ENCODE results near the gene AKAP6.

AKAP6 gene

DNA sequence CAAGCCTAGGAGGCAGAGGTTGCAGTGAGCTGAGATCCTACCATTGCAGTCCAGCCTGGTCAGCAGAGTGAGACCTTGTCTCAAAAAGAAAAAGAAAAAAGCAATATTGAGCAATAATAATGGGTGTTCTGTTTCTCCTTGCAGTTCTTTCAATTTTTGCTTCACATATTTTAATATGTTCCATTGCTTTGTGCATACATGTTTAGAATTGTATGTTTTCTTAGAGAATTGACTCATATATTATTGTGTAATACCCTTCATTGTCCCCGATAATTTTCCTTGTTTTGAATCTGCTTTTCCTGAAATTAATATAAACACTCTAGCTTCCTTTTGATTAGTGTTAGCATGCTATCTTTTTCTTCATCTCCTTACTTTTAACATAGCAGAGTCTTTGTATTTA, 471.2 kb downstream of the AKAP6 start:
- DNase-seq = no peak

GRCh38 chr14:32802295-32802694, 473.2 kb downstream of the AKAP6 start:
- DNase-seq = no peak

GRCh38 chr14:32805979-32806378, 476.9 kb downstream of the AKAP6 start:
- DNase-seq = no peak

DNA sequence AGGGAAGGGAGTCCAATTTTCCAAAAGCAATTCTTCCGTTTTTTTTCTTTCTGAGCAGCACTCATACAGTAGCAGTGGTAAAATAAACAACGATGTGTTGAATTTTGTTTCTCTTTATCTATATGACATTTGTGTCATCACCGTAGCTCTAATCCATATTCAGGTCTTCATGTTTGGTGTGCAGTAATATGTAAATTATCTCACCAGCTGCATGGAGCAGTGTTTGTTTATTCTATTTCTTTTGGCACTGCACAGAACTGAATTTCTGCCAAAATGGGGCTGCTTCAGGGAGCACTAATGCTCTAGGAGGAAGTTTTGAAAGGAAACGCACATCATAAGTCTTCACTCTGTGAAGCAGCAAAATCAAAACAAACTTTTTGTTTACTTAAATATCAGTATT, 479.5 kb downstream of the AKAP6 start:
- no peak for DNase-seq

DNA sequence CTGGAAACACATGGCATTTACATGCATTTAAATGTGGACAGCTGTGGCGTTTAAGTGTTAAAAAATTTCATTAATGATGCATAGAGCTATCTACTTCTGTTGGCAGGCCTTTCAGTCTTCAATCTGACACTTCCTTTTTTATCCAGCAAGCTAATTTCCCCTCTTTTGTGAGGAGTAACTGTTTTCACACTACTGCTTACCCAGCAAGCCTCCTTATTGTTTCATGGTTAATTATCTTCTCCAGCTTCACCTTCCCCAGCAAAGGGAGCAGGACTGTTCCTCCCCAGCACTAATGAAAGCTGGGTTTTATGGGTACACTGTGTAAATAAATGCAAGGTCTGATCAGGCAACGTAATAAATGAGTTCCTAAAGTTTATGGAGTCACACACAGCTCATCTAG, 480.2 kb downstream of the AKAP6 start:
- no peak for DNase-seq

DNA sequence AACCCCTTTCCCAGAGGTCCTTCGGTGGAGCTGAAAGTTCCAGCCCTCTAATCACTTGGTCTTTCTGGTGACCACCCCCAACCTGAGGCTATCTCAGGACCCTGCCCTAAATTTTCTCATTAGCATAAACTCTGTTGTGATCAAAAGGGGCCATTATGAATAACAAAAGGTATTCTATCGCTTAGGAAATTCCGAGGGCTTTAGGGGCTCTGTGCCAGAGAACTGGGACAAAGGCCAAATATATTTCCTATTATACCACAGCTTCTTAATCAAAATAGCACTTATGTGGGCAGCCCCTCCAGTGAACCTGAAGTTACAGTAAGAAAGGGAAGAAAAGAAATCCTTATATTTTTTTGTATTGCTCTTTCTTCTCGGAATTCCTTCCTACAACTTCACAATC, 484.3 kb downstream of the AKAP6 start:
- no peak for DNase-seq

- no peak for DNase-seq
Observed at GRCh38 chr14:32814721-32815120, 485.6 kb downstream of the AKAP6 start.

DNA sequence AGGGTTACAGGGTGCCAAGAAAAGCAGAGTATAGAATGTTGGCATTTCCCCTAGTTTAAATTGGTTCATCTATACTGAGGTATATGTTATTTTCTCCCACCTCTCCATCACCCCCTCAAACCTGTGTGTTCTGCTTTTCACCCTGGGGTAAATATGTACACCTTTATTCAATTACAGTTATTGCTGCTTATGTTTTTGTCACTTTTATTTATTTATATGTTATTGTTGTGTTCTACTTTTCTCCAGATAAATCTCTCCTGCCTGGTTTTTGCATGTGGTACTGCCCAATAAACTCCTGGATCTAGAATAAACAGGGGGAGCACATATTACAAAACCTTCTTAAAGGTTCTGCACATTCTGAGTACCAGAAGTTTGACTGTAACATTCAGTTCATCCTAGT, 487.5 kb downstream of the AKAP6 start:
- no peak for DNase-seq

GRCh38 chr14:32817780-32818179, 488.7 kb downstream of the AKAP6 start:
- DNase-seq = no peak

GRCh38 chr14:32818581-32818980, 489.5 kb downstream of the AKAP6 start:
- DNase-seq = no peak

DNA sequence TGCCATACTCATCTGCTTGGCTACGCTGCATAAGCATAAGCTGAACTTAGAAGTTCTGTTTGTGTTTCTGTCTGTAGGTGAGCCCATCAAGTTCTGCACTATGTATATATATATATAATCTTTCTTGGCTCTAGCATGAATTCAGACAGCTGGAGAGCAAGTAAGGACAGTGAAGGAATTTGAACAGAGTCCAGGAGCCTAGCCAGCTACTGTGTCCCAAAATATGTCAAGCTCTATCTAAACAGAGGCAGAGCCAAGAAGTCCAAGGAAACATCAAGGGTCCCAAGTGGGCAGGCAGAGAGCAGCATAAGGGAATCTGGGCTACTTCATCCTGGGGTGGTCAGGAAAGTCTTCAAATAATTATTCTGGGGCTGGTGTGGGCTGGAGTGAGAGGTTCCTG, 491.1 kb downstream of the AKAP6 start:
- no peak for DNase-seq

- no peak for DNase-seq
Observed at GRCh38 chr14:32820682-32821081, 491.6 kb downstream of the AKAP6 start.

DNA sequence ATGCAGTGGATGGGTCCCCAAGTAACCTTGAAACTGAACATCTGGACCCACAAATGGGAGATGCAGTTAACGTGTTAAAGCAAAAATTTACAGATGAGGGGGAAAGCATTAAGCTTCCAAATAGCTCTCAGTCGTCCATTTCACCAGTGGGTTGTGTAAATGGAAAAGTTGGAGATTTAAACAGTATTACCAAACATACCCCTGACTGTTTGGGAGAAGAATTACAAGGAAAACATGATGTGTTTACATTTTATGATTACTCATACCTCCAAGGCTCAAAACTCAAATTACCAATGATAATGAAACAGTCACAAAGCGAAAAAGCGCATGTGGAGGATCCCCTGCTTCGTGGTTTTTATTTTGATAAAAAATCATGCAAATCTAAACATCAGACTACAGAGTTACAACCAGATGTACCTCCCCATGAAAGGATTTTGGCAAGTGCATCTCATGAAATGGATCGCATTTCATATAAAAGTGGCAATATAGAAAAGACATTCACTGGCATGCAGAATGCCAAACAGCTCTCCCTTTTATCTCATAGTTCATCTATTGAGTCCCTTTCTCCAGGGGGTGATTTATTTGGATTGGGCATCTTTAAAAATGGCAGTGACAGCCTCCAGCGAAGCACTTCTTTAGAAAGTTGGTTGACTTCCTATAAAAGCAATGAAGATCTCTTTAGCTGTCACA, 493.0 kb downstream of the AKAP6 start:
- DNase-seq = no peak

DNA sequence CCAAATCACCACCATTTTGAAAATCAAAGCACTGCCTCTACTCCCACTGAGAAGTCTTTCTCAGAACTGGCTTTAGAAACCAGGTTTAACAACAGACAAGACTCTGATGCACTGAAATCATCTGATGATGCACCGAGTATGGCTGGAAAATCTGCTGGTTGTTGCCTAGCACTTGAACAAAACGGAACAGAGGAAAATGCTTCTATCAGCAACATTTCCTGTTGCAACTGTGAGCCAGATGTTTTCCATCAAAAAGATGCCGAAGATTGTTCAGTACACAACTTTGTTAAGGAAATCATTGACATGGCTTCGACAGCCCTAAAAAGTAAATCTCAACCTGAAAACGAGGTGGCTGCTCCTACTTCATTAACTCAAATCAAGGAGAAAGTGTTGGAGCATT, 494.6 kb downstream of the AKAP6 start:
- no peak for DNase-seq

DNA sequence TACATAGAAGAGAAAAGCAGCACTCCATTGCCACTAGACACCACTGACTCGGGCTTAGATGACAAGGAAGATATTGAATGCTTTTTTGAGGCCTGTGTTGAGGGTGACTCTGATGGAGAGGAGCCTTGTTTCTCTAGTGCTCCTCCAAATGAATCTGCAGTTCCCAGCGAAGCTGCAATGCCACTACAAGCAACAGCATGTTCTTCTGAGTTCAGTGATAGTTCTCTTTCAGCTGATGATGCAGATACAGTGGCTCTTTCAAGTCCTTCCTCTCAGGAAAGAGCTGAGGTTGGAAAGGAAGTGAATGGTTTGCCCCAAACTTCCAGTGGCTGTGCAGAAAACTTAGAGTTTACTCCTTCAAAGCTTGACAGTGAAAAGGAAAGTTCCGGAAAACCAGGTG, 495.1 kb downstream of the AKAP6 start:
- no peak for DNase-seq

DNA sequence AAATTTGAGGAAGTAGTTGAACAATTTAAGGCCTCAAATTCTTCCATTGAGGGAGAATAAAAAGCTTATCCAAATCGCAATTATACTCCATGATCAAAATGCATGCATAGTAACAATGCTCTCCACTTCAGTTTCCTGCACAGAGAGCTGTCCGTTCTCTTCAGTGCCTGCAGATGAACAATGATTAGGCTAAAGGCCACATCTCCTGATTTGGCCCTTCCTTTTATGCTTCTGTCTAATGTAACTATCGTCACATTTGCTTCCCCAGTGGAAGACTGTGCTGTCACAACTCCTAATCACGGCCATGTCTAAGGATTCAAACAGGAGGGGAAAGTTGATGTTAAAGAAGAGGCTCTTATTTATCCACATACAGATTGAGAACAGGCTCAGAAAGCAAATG, 496.0 kb downstream of the AKAP6 start:
- DNase-seq = no peak

GRCh38 chr14:32826404-32827082, 497.4 kb downstream of the AKAP6 start:
- no peak for DNase-seq

DNA sequence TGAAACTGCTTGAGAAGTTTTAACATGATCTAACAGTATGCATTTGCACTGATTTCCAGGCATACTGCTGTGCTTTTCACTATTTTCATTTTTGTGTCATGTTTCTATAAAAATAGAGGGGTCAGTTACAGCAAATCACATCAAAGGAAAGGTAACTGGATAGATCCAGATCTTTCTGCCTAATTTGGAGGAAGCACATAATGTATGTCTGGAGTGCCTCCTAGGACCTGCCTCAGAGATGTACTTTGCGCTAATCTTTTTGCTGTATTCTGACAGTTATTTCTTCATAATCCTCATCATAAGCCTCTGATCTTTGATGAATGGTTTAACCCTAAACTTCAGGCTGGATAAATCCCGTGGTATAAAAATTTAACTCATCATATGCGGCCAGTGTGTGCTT, 498.4 kb downstream of the AKAP6 start:
- DNase-seq = no peak

DNA sequence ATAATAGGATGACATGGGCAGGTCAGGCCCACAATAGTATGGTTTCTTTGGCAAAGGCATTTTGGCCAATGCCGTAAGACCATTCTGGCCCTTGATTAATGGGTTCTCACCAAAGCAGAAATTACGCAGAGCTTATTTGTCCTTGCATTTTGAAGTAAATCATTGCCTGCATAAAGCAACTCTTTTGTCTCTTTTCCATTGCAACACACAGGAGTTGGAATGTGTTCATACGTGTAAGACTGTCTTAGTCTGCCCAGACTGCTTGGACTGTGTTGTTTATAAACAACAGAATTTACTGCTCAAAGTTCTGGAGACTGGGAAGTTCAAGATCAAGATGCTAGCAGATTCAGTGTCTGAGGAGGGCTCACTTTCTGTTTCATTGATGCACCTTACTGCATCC, 506.8 kb downstream of the AKAP6 start:
- DNase-seq = no peak

GRCh38 chr14:32841698-32842097, 512.6 kb downstream of the AKAP6 start:
- DNase-seq = no peak

DNA sequence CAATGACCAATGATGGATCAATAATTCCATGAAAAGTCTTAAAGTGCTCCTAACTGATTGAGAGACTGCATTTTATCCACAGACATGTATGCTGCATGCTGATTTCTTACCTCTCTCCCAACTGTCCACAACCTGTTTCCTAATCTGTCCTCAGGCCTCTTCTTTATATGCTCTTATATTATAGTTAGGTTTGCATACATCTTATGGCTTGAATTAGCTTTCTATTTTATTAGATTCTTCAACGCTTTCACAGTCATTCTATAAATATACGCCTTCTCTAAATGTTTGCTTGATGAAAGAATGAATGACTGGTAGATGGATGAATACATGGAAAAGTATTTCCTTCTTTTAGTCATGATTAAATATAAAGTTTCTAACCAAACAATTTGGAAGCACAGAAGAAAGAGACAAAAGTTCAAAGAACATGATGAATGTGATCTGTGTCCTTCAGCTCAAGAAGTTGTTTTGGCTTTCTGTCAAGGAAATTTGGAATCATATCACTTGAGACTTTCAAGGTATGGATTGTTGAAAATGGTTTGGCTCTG, 517.8 kb downstream of the AKAP6 start:
- DNase-seq = no peak

DNA sequence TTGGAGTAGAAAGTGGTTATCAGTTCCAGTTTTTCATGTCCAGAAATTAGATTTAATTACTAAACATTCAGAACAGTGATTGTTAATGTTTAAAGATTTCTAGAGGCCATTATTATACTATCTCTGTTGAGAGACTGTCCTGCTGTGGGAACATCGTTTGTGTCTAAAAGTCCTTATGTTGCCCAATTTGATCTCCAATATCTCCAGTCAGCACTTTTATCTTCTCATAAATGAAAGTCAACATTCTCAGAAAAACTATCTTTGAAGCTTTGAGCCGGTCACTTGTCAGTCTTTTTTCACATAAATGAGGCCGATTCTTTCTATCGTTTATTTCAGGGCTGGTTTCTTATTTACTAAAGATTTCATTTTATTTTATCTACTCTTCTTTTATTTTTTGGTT, 518.8 kb downstream of the AKAP6 start:
- DNase-seq = no peak

DNA sequence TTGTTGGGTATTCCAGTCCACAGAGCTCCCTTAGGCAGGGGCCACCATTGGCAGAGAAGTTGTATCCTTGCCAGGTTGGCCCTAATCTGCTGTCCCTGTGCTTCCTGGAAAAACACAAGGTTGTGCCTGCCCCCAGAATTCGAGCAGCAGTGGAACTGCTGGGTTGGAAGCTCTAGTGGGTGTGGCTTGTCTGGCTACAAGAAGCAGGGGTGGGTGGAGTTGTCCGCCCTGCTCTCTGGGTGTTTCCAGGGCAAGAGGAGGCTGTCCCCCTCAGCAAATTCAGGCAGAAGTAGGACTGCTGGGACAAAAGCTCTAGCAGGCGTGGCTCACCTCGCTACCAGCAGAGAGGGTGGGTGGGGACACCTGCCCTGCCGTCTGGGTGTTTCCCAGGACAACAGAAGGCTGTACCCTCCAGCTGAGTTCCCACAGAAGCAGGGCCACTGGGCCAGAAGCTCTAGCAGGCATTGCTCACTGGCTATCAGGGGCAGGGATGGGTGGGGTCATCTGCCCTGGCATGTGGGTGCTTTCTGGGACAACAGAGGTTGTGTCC, 536.8 kb downstream of the AKAP6 start:
- DNase-seq = no peak

DNA sequence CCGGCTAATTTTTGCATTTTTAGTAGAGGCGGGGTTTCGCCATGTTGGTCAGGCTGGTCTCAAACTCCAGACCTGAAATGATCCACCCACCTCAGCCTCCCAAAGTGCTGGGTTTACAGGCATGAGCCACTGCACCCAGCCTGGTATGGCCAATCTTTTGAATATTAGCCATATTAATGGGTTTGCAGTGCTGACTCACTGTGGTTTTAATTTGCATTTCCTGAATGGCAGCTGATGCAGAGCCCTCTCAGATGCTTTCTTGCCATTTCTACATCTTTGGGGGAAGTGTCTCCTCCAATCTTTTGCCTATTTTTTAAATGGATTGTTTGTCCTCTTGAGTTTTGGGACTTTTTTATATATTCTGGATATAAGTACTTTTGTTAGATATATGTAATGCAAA, 554.1 kb downstream of the AKAP6 start:
- no peak for DNase-seq
